Activated effector memory CD4-positive, alpha-beta T cell treated with anti-CD3 and anti-CD28 coated beads, Interleukin-2, amount 50 U/mL, for 16 hours (primary cell): ENCODE data around the gene SMG6.
A peak's percentile ranks its signal among the peaks of the same experiment; 100 is the strongest.

Experiments used
- DNase-seq: peaks from one replicate; pipeline ENCODE4 v3.0.0-alpha.2; 2020

The SMG6 gene

DNA sequence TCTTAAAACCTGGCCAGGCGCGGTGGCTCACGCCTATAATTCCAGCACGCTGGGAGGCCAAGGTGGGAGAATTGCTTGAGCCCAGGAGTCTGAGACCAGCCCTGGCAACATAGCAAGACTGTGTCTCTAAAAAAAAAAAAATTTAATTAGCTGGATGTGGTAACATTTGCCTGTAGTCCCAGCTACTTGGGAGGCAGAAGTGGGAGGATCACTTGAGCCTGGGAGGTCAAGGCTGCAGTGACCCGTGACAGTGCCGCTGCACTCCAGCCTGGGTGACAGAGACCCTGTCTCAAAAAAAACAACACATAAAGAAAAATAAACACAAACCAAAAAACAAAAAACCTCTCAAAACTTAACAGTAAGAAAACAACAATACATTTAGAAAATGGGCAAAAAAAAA, 106.3 kb downstream of the SMG6 start:
- DNase-seq = no peak

DNA sequence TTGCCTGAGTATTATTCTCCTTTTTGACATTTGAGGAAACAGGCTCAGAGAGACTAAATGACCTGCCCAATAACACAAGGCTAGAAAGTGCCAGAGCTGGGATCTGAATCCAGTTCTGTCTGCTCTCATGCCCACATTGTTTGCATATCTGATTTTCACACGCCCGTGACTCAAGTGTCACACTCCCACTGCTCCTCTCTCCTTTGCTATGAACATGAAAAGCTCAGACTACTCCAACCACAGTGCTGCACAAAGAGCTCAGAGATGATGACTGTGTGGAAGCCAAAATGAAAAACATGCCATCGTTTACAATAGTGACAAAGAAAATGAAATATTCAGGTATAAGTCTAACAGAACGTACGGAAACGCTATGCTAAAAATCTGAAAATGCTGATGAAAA, 107.9 kb downstream of the SMG6 start:
- peak; percentile 72 for DNase-seq

DNA sequence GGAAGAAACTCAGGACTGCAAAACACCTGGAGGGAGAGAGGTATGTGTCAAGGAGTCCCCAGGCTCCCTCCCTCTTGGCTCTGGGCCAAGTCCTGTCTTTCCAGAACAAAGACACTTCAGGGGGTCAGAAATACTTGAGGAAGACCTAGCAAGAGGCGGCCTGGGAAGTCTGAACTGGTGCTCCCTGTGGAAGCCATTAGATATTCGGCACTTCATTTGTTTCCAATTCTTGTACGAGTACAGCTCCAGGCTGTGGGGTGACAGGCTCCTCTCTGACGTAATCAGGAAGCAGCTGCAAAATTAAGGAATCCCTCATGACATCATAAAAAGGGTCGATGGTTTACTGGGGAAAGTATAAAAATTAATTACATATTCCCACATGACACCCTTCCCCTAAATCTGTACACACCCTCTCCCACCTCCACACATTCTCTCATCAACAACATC, 108.7 kb downstream of the SMG6 start:
- DNase-seq = no peak

DNA sequence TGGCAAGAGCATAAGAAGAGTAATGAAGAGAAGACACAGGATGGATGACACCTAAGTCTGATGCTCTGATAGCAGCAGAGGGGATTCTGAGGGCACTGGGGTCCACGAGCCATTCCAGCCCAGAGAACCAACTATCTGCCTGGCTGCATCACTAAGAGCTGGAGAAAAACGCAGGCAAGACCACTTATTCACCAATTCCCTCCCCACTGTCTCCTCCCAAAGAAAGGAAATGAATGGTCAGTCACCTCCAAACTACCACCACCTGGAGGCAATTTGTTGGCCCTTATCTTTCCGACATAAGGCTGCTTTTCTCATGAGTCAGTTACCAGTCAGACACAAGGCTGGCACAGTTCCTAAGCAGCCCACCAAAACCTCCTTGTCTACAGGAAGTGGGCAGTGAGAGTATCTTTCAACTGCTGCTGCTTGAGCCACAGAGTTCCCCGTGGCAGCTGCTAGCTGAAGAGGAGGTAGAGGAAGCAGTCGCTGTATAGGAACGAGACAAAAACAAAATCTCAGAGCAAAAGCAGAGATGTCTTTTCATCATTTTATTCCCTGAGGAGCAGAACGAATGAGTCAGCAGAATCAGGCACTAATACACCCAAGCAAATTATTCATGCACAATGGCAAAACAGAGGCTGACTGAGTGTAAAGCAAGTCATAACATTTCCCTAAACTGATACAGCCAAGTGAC, 111.1 kb downstream of the SMG6 start:
- peak; percentile 77 for DNase-seq

DNA sequence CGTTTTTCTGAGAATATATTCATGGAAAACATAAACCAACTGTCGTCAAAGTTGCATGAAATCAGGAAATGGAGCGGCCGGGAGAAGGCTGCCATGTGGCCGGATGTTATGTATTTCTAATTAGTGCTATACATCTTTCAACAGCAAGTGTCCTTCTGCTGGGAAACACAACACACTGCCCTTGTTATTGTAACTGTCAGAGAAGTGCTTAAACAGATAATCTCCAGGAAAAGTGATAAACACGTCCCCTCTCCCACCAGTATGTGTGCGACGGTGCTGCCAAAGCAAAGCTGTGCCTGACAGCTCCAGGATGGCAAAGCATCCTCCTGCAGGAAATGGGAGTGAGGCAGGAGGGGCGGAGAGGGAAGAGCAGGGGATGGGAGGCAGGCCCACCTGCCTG, 111.8 kb downstream of the SMG6 start:
- DNase-seq = no peak

DNA sequence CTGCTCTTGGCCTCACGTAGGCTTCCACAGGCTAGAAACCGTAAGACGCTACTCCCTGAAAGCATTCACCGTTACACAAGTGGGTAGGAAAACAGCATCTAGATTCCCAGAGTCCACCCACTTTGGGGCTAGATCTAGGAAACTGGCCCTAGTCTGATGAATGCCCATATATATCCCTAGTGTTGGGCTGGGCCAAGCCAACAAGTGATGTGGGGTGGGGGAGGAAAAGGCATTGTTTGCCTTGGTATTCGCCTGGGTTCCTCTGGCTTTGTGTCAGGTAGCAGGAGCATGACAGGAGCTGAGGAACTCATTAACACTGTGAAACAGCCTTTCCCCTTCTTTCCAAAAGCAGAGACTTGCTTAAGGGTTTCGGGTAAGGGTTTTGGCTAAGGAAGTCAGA, 112.4 kb downstream of the SMG6 start:
- no peak for DNase-seq

DNA sequence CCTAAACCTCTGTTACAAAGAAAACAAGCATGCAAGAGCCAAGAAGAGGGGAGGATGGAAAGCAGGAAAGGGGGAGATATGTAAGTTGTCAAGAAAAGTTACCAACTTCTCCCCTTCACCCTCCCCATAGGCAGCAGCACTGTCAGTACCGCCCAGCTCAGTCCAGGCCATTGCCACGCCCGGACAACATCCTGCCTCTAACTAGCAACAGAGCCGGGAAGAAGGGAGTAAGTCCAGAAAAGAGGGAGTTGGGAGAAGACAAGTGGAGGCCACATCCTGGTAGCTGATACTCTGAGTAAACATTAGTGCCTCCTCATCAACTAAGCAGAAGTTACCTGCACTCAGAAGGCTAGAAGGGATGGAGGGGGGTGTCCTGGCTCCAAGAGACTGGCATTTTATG, 113.6 kb downstream of the SMG6 start:
- no peak for DNase-seq

DNA sequence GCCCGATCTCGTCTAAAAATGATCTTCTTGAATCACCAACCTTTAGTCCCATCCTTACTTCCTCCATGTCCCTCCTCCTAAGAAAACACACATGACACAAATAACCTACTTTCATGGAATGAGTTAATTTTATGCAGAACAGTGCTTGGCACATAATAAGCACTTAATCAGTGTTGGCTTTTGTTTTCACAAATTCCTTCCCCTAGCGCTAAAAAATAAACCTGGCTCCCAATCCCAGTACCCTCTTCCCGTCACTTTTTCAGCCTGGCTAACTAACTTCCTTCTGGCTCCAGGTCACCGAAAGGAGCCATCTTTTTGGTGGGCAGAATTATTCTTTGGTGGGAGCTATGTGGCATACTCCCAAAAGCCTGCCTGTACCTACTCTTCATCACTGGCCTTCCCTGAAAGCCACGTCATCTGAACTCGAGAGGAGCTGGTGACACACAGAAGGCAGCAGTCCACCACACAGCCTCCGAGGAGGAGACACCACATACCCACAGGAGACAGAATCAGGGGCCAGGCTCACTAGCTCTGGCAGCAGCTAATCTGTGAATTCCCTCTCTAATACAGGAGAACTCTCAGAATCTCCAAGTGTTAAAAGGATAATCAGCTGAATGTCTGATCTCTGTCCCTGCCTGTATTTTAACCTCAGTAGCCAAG, 114.5 kb downstream of the SMG6 start:
- DNase-seq = no peak

DNA sequence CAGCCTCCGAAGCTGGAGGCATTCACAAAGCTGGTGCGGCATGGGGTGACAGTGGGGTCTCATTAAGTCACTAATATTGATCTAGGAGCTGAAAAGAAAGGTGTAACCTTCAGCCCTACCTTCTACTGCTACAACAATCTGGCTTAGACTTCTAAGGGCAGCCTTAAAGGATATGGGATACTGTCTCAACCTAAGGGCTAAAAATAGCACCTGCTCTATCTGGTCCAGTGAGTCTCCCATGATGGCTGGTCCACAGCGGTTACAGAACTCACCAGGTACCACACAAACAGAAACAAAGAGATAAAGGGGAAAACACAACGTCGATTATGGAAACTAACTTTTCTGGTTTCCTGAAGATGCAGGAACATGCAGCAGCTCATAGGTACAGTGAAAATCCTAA, 115.8 kb downstream of the SMG6 start:
- no peak for DNase-seq

DNA sequence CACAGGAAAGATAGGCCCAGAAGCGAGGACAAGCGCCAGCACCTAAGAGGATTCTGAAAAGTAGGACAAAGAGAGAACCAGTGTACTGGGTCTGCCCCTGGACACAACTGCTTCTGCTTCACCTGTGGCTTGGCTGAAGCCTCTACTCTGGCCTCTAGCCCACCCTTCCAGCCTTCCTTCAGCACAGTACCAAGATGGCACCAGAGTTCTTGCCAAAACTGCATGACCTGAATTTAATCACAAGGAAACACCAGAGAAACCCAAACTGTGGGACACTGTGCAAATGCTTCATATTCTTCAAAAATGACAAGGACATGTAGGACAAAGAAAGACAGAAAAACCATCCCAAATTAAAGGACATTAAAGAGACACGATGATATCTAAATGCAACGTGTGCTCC, 116.6 kb downstream of the SMG6 start:
- DNase-seq = no peak

DNA sequence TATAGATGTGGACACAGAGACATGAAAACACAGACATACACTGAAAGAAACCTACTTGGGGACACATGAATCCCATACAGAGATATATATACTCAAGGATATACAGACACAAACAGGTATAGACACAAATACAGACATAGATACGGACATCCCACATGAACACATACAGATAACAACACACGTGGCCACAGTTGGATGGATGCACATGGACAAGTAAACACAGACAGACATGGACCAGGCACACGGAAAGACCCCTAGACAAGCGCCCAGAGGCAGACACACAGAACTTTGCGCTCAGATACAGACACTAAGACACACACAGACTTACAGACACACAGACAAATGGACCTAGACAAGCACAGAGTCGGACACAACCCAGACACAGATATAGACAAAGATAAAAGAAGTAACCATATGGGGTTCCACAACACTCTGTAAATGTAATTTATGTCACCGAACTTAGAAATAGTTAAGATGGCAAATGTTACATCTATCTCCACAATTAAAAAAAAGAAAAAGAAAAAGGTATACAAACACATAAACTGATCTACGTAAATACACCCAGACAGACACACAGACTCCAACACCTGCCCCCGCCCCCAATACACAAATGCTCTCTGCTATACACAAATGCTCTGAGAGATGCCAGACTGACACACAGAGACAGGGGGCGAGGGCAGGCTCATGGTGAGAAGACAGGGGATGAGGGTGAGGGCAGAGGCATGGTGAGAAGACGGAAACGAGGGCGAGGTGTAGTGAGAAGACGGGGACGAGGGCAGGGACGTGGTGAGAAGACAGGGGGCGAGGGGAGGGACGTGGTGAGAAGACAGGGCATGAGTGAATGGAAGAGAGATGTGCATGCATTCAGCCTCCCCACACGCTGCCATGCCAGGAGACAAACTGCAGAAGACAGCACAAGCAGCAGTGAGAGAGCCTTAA, 118.3 kb downstream of the SMG6 start:
- DNase-seq = no peak

DNA sequence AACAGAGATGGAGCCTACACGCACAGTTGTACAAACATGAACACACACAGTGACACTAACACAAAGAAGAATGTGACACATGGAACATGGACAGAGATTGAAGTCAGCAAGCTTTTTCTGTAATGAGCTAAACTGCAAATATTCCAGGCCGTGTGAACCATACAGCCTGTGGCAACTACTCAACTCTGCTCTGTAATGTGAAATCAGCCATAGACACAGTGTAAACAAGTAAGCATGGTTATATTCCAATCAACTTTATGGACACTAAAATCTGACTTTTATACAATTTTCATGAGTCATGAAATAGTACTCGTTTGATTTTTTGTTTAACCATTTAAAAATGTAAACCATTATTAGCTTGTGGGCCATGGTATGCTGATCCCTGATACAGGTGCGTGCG, 120.2 kb downstream of the SMG6 start:
- DNase-seq = no peak

DNA sequence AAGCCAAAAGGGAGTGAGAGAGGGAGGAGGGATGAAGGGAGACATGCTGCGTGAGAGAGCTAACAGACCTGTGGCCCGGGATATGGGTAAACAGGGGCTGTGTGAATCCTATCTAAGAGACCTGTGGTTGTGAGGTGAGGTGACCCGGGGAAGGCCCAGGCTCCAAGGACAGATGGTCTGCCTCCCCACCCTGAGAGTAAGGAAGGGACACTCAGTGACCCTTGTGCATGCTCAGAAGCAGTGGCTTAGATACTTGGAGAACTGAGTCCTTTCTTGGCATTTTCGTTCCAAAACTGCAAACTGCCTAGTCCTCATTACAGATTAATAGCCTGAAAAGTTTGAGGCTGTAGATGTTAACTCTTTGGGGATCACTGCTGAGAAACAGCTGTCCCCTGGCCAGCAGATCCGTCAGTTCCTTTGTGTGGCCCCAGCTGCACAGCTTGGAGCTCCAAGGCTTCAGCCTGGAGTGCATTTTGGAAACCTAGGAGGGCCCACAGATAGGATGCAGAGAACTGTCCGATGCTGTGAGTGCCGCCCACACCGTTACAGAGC, 121.6 kb downstream of the SMG6 start:
- no peak for DNase-seq

DNA sequence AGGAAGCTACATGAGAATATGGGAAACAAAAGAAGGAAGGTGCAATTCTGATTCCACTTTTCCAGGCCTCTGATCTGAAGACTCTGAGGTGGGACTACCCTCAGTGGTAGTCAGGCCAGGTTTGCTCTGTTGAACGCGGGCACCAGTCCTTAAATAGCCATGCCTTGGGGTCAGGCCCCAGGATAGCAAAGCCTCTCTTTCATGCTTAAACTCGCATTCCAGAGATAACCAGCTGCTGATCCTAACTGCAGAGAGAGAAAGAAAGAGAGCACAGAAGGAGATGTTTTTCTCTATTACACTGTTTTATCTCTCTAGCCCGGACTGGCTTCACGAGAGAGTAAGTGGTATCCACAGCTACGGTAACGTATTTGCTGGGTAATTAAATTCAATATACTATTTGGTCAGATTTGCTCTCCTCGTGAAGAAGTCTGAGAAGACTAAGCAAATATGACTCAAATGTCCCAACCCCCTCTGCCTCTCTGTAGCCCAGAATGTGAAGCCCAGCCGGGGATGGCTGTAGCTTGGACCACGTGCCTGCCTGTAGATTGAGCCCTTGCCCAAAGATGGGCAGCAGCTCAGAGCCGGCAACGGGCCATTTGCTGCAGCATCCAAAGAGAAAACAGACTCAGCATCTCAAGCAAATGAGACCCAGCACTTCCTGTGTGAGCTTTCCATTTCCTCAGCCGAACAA, 122.2 kb downstream of the SMG6 start:
- DNase-seq = no peak

DNA sequence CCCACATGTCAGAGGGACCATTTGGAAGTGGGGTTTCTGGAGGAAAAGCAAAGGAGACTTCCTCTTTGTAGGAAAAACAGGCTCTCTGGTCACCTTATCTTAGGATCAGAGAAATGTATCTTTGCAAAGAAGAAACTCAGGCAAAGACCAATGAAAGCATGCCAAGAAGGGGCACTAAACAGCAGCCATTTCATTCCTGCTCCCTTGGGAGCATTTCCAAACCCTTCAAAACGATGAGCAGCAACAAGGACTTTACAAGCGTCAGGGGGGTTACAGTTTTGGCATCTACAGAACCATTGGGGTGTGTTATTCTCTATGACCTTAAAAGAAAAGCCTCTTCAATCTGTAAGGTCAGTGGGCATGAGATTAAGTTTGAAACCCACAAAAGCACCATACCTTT, 122.8 kb downstream of the SMG6 start:
- no peak for DNase-seq

DNA sequence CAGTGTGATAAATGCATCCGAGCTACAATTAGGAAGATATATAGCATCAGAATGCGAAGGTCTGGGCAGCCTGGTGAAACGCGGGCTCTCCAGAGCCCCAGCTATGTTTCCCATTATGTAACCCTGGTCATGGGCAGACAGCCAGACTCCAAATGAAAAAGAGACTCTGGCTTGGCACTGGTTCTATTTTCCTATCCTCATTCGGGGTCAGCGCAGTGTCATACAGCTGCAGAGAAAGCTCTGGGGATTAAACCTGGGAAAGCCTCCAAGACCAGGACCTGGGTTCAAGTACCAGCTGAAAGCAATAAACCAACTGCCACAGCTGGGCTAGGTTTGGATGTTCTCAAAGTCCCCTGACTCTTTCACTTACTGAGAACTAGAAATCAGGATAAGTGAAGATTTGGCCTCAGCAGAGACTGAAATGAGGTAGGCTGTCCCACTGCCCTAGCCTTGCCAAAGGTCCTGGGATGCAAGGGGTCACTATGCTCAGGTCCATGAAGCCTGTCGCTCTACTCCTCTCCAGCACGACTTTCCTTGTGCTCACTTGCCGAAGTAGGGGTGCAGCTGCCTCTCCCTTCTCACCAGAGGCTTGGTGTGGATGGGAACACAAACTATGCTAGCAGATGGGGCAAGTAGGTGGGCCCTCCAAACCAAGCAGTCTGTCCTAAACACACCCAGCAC, 123.8 kb downstream of the SMG6 start:
- DNase-seq = no peak

DNA sequence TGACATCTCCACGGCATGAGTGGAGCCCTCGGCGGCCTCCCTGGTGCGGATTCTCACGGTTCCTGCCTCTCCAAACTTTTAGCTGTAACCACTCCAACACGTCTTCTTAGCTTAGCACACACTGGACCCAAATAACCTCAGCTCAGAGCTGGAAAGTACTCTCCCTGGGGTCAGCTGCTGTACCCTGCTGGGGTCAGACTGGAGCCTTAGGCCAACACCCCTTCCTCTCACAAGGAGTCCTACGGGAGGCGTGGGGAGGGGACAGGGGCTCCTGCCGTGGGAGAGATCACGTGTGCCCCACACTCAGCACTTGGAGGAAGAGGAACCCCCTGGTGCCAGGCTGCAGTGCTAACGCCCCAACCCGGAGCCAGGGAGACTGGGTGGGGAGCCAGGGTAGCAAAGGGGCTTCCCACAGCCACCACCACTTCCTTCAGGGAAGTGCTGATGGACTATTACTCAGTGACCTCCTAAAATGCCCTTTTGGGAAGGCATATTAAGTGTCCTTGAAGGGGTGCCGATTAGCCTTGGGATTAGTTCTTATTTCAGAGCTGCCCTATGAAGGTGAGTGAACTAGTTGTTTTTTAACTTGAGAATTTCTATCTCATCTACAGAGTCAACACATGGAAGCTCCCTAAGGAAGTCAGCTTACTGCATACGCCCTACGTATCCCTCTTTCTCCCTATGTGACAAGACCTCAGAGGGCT, 124.6 kb downstream of the SMG6 start:
- no peak for DNase-seq

DNA sequence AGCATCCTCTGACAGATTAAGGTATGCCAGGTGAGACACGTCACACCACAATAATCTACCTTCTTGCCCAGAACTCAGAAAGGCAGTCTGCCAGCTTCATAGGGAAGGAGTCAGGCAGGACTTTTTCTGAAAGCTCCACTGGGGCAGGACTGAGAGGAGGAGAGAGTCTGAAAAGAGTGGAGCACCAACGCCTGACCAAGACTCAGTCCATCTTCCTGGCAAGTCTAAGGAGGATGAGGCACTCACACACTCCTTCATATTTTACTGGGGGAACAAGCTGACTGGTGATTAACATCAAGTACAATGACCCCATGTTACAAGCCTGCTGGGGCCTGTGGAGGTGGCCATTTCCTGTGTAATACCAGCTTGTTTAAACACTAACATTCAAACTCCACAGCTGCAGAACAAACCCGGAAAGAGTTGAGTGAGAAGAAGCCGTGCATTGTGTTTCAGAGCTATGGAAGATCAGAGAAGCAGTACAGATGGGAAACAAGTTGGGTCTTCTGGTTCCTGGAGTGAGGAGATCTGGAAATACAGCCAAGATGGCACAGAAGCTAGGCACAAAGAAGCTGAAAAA, 126.3 kb downstream of the SMG6 start:
- no peak for DNase-seq

DNA sequence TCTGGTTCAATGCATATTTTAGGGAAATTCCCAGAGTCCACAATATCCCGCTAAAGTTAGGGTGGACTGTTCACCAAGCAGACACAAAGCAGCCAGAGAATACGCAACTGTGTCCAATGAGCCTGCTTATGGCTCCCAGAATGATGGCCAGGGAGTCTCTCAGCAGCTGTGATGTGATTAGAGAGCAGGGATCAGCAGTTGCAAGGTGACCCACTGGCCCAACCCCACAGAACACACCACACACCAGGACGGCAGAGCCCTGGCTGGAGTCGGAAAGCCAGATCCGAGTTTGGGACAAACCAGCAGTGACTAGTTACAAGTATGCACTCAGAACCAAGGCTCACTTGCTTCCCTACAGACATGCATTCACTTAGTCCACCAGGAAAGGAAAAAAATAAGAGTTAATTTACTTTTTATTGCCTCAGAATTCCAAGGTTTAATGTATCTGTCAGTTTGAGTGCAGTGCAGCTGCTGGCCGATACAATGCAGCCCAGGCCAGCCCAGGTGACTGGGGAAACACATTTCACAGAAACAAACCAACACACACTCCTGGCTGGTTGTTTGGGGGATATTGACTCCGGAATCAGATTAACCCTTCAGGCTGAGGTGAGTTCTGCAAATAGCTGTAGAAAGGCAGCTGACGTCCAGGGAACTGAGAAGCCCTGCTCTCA, 127.0 kb downstream of the SMG6 start:
- no peak for DNase-seq

DNA sequence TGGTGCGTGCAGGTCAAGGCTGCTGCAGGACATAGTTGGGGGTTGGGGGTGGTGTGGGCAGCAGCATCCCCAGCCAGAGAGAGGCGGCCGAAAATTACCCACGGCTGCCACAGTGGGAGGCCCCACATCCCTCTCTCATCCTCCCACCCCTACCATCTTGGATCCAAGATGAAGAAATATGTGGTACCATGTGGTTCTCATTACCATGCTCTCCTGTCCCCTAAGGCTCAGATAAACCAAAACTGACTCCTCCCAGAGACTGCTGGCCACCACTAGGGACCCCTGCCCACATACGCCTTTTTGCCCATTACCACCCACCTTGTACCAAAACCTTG, 128.3 kb downstream of the SMG6 start:
- no peak for DNase-seq
